ENCODE measurements around the gene MYLK4. TPM values are rescaled to one million over a fixed set of nuclear protein-coding genes. Genes with fewer than 3 reads are reported as not detected.

The MYLK4 gene
- total RNA-seq, 1 experiment from 2014 or later, result 0.64 TPM

DNA sequence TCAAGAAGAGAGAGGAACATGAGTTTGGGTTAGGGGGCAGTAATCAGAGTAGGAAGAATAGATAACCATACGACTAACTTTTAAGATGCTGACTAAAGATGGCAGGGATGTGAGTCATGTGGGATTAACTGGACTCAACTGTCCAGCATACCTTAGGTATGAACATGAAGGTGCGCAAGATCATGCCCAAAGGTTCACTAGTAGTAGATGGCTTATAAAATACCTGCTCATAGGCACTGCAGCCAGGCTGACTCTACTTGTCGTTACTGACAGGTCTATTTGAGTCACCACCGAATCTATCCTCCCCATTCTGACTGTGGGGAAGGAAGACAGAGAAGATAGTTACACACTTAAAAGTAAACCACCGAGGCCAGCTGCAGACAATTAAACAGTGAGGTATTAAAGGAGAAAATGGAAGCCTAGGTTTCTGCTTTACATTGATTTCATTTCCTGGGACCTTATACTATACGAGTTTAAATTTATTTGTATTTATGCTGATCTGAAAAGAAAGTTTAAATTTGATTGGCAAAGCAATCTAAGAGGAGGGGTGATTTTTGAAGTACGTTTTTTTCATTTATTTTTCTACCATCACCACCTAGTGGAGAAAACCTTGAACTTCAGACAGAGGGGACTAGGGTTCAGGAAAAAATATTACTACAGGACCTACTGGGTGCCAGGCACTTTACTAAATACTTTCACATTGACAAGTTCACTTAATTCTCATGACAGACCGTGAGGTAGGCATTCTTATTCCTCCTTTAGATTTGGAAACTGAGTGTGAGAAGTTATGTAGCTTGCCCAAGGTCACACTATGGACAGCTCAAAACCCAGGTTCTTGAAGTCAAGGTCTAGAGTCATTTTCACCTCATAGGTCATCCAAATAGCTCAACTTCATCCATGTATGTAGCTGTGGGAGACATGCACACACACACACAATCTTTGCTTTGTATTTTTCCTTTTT, 10.4 kb upstream of the MYLK4 start:
- no peak for DNase-seq (ENCODE audit: low spot score)
- in situ Hi-C loops (cut with HindIII; ENCODE audit: low sequenced_read_pairs), result no loop called here

DNA sequence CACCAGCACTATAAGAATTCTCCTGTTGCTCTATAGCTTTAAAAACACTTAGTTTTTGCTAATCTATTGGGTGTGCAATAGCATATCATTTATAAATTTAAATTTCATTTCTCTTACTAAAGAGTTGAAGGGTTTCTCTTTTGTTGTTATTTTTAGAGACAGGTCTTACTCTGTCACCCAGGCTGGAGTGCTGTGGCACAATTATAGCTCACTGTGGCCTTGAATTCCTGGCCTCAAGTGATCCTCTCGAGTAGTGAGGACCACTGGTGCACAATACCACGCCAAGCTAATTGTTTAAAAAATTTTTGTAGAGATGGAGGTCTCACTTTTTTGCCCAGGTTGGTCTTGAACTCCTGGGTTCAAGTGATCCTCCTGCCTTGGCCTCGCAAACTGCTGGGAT, 8.3 kb upstream of the MYLK4 start:
- DNase-seq (ENCODE audit: low spot score), result no peak
- in situ Hi-C loops (cut with HindIII; ENCODE audit: low sequenced_read_pairs), result no loop called here

DNA sequence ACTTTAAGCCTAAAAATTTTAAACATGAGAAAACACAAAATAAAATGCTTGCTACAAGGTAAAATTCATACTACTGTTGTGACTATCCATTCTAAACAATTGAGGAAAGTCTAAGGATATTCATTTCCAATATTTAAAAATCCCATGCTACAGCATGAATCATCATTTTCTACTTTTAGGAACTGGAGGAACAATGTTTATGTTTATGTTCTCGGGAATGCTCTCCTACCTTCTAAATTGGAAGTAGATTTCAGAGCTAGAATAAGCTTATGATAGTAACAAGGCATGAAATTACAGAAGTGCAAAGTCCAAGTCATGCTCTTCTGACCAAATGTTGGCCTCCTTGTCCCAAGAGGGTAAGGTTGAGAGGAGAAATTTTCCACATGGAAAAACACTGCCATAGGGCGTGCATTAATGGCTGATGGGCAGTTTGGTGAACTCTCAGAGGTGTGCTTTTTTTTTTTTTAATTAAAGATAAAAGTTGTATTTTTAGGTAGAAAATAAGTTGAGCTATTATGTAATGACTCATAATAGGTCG, 6.0 kb upstream of the MYLK4 start:
- no peak for DNase-seq (ENCODE audit: low spot score)
- in situ Hi-C loops (cut with HindIII; ENCODE audit: low sequenced_read_pairs), result no loop called here

DNA sequence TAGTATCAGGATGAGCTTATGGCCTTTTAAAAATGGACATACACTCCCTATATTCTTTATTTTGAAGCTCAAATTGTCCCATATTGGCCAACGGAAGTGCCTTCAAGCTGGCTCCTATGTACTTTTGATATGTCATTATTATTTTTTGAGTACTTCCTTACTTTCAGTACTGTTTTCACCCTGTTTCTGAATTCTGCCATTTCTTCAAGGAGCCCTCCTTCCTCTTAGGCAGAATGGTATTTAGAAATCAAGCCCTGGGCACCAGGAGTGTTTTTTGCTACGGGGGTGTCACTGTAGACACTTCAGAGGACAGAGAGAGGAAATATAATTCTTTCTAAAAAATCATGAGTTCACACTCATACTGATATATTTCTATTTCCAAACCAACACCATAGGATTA, 5.5 kb upstream of the MYLK4 start:
- in situ Hi-C loops (cut with HindIII; ENCODE audit: low sequenced_read_pairs), result no loop called here
- no peak for DNase-seq (ENCODE audit: low spot score)

DNA sequence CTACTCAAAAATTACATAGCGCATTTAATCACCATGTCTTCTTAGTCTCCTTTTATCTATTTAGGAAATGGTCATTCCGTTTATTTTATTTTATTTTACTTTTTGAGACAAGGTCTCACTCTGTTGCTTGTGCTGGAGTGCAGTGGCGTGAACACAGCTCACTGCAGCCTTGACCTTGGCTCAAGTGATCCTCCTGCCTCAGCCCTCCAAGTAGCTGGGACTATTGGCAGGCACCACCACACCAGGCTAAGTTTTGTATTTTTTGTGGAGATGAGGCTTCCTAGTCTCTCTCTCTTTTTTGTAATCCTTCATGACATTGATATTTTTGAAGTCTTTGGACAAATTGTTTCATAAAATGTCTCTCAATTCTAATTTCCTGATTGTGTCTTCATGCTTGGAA, 4.7 kb upstream of the MYLK4 start:
- no peak for DNase-seq (ENCODE audit: low spot score)
- in situ Hi-C loops (cut with HindIII; ENCODE audit: low sequenced_read_pairs), result no loop called here

DNA sequence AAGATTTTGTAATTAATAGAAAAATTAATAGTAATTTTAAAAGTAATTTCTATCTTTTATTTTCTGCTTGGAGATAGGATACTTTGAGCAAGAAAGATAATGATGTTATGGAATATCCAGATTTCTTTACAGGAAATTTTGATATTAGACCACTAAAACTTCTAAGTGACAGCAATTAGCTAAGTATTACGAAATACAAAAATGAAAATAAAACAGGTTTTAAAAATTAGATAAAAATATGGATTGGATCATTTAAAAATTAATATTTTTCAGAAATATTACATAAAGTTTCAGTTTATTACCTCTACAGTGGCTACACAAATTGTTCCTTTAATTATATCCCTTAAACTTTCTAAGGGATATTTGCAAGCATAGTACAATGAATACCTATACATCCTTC, 4.2 kb upstream of the MYLK4 start:
- DNase-seq (ENCODE audit: low spot score), result no peak
- in situ Hi-C loops (cut with HindIII; ENCODE audit: low sequenced_read_pairs), result no loop called here

GRCh38 chr6:2754393-2754792, 3.7 kb upstream of the MYLK4 start:
- in situ Hi-C loops (cut with HindIII; ENCODE audit: low sequenced_read_pairs), result no loop called here
- DNase-seq (ENCODE audit: low spot score), result no peak

- DNase-seq (ENCODE audit: low spot score), result no peak
- in situ Hi-C loops (cut with HindIII; ENCODE audit: low sequenced_read_pairs), result no loop called here
These were observed 3.0 kb upstream of the MYLK4 start for GRCh38 chr6:2753743-2754142.

DNA sequence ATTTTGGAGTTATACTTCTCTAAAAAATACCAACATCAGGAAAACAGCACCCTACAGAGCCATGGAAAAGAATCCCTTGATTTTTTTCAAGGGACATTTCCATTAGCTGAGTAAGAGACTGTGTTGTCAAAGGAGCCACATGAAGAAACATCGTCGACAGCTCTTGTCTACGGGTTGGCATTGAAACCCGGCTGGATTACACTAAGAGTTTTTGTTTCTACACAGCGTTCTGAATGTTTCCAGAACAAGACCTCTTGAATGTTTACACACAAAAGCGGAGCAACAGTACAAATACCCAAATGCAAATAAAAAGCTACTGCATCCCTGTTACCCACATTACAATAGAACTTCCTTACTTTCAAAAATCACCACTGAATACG, 2.4 kb upstream of the MYLK4 start:
- in situ Hi-C loops (cut with HindIII; ENCODE audit: low sequenced_read_pairs), result no loop called here
- DNase-seq (ENCODE audit: low spot score), result no peak

DNA sequence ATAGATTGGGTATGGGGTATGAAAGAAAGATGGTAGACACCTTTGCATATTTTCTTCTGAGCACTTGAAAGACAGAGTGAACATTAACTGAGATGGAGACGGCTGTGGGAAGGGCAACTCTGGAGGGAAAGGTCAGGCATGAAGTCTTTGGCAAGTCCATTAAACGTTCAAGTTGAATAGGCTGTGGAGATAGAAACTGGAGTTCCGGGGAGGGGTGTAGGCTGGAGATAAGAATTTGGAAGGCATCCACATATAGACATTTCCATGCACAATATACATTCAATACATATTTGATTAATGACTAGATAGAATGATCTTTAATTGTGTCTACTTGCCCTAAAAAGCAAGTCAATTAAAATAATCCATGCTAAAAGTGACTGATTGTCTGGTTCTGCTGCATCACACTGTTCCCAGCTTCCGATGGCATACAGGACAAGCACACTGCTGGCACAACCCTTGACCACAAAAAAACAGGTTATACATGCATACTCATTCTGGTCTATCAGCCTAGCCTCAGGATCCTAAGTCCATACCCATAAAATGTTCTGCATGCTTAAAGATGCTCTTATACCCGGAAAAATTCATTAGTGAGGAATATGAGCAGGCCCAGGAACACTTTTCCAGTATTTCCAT, 1.9 kb upstream of the MYLK4 start:
- in situ Hi-C loops (cut with HindIII; ENCODE audit: low sequenced_read_pairs), result no loop called here
- no peak for DNase-seq (ENCODE audit: low spot score)

DNA sequence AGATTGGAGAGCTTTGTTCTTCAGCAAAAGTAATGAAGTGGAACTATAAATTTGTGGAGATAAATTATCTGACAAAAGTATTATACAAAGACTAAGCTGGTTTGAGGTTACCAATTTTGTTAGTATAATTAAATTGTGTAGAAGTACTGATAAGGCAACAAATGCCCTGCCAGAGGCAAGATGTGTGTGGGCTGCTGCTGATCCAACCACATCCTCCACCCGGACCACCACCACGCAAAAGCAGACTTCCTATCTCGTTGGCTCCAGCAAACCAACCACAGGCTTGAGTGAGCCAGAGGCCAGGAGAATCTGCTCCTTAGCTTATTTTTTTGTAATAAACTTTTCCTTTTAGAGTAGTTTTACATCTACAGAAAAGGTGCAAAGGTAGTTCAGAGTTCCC, 1.1 kb upstream of the MYLK4 start:
- DNase-seq (ENCODE audit: low spot score), result no peak
- in situ Hi-C loops (cut with HindIII; ENCODE audit: low sequenced_read_pairs), result no loop called here

- peak; percentile 87 for DNase-seq (ENCODE audit: low spot score)
- in situ Hi-C loops (cut with HindIII; ENCODE audit: low sequenced_read_pairs), result no loop called here
These were observed 637 bp downstream of the MYLK4 start for GRCh38 chr6:2749969-2750600.

- in situ Hi-C loops (cut with HindIII; ENCODE audit: low sequenced_read_pairs), result no loop called here
- DNase-seq (ENCODE audit: low spot score), result no peak
These were observed 2.5 kb downstream of the MYLK4 start for GRCh38 chr6:2748183-2748582.

GRCh38 chr6:2746557-2747061, 4.1 kb downstream of the MYLK4 start:
- in situ Hi-C loops (cut with HindIII; ENCODE audit: low sequenced_read_pairs), result no loop called here
- DNase-seq (ENCODE audit: low spot score), result peak; percentile 64

GRCh38 chr6:2745246-2745645, 5.5 kb downstream of the MYLK4 start:
- in situ Hi-C loops (cut with HindIII; ENCODE audit: low sequenced_read_pairs), result no loop called here
- no peak for DNase-seq (ENCODE audit: low spot score)

GRCh38 chr6:2744778-2745177, 5.9 kb downstream of the MYLK4 start:
- in situ Hi-C loops (cut with HindIII; ENCODE audit: low sequenced_read_pairs), result no loop called here
- DNase-seq (ENCODE audit: low spot score), result peak; percentile 50

DNA sequence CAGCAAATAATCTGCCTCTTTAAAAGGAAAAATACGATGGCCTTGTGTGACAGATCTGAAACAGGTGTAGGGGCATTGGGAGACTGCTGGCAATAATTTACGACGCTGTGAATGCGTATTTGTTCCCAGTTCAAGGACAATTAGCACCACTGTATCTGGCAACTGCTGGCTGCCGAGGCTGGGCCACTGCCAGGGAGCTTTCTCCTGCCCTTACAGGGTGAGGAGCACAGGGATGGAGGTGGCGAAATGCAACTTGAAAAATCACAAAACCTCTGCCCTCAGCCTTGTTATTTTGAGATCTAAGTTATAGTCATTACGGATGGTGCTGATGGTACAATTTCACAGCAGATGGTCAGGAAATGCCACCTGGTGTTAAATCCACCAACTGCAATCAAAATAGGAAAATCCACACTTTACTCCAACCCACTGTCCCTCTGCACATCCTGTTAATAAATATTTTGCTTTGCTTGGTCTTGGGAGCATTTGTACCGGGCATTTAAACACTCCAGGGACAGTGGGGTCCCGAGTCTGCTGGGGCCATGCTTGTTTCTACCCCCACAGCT, 6.4 kb downstream of the MYLK4 start:
- DNase-seq (ENCODE audit: low spot score), result peak; percentile 90
- in situ Hi-C loops (cut with HindIII; ENCODE audit: low sequenced_read_pairs), result no loop called here

DNA sequence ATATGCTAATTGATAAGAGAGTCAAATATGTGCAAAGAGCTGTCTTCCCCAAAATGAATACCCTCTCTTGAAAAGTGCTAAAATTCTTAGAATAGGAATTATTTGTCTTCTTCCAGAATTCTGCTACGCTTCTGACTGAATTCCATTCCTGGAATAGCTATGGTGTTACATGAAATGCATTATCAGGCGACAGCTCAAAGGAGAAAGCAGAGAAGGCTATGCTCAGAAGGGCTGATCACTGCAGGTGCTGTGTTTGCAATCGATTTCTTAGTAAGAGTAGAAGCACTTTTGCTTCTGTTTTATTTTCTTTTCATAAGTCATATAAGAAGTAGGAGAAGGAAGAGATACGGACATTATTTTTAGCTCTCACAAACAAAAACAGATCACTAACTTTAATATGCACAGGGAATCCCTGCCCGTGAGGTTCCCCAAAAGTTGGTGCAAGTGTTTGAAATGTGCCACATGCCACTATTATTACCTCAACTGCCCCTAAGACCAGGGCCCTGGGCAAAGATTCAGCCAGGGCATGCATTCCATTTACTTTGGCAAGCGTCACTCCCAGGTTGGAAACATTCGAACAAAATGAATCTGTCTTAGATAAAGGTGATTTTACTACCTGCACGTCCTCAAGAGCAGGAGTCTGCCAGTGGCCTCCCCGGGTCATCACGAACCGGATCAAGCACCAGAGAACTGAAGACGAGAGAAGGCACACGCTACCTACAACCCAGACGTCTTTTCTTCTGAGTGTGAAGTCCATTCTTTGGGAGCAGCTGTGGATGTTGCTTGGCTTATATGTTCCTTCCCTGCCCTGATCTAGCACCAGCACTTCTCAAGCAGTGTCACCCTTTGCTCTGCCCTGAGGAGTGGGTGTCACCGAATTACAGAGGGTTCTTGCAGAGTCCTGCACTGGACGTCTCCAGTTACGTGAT, 7.2 kb downstream of the MYLK4 start:
- no peak for DNase-seq (ENCODE audit: low spot score)
- in situ Hi-C loops (cut with HindIII; ENCODE audit: low sequenced_read_pairs), result no loop called here

DNA sequence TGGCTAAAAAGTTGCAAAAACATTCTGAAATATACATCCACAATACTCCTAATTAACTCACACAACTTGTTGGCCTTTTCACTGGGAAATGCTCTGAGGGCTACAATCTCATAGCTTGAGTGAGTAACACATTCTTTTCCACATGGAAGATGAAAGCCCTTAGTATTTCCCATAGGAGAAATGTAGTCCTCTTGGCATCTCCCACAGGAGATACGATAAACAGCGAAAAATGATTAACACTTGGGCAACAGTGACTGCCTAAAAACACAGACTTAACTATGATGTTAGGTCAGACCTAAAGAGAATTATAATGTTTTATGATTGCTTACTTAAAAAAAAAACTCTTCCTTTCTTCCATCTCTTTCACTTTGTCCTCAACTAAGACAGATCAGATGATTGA, 9.0 kb downstream of the MYLK4 start:
- in situ Hi-C loops (cut with HindIII; ENCODE audit: low sequenced_read_pairs), result no loop called here
- DNase-seq (ENCODE audit: low spot score), result no peak
